ENCODE data around the gene ALDH3B1.

The ALDH3B1 gene

DNA sequence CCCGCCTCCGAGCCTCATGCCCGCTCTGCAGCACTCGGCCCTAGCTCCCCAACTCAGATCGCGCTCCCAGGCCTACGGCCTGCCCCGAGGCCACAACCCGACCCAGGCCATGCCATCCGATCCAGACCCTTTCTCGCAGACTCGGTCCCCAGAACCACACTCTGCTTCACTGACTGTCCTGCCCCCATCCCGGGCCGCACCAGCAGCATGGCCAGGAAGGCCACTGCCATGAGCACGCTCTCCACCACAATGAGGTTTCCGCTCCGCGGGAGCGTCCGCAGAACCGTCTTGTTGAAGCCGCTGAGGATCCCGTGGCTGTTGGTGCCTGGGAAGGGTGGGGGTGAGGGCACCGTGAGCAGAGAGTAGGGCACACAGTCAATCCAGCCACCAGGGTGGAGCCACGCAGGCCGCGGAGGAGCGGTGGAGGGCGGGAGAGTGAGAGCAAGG is 12.6 kb upstream of the ALDH3B1 start:
- DNase-seq (ENCODE audit: low read depth, low spot score) = no peak

DNA sequence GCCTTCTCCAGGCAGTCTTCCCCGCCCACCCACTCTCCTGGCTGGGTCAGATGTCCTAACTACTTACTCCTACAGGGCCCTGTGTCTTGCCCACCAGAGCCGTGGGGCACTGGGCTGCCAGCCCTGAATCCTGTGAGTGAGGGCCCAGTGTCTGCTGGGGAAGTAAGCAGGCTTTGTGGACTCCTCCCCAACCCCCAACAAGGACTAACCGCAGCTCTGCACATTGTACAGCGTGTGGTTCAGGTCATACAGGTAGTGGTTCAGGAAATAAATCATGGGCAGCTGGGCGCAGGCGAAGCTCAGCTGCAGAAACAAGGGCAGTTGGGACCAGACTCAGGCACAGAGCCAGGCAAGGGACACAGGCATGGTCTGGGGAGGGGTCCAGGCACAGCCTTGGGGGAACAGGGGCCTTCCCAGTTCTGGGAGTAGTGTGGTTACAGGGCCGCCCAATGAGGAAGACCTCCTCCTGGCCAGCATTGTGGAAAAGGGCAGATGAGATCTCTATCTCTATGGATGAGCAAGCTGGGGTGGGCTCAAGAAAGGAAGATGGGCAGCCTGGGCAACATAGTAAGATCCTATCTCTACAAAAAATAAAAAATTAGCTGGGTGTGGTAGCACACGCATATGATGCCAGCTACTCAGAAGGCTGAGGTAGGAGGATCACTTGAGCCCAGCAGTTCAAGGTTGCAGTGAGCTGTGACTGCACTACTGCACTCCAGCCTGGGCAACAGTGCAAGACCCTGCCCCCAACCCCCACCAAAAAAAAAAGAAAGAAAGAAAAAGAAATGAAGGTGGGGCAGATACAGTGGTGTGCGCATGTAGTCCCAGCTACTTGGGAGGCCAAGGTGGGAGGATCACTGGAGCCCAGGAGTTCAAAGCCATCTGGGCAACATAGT is 11.7 kb upstream of the ALDH3B1 start:
- DNase-seq (ENCODE audit: low read depth, low spot score) = no peak

DNA sequence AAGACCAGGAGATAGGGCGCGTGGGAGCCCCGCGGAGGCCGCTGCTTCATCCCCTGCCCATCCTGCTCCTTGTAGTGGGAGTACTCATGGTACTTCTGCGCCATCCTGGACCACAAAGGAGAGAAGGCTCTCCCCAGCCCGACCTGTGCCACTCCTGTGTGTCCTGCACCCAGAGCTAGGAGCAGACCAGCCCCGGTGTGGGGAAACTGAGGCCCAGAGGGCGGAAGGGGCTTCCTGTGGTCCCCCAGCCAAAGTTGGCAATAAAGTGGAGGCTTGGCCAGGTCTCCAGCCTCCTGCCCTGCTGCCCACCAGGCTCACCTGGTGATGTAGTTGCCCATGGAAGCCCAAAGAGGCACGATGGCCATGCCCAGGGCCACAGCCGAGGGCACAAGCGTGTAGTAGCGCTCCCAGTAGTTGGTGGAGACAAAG is 10.9 kb upstream of the ALDH3B1 start:
- DNase-seq (ENCODE audit: low read depth, low spot score) = no peak

DNA sequence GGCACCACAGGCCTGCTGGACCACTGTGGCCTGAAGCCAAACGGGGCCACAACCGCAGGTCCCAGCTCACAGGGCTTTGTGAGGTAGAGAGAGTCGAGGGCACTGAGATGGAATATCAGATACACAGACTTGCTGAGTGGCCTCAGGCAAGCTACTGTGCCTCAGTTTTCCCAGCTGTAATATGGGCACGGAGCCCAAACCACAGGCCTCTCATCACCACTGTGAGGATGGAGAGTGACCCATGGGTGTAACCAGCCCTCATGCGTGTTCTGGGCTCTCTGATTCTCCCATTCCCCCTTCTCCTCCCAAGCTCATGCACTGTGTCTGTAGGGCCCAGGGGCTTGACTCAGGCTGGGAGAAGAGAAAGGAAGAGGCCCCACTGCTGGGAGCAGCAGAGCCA is 10.4 kb upstream of the ALDH3B1 start:
- no peak for DNase-seq (ENCODE audit: low read depth, low spot score)

DNA sequence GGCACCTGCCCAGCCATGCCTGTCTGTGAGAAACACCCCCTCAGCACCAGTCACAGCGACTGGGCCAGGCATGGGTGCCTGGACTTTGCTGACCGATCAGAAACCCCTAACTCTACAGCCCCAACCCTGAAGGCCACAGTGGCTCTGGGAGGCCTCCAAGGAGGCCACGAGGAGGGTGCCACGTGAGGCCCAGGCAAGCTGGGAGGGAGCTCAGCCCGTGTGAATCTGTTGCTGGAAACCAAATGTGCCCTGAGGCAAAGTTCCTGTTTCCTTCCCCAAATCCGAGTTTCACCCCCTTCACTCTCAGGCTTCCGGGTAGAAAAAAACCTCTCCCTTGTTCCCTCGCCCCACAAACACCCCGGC is 7.6 kb upstream of the ALDH3B1 start:
- no peak for DNase-seq (ENCODE audit: low read depth, low spot score)

DNA sequence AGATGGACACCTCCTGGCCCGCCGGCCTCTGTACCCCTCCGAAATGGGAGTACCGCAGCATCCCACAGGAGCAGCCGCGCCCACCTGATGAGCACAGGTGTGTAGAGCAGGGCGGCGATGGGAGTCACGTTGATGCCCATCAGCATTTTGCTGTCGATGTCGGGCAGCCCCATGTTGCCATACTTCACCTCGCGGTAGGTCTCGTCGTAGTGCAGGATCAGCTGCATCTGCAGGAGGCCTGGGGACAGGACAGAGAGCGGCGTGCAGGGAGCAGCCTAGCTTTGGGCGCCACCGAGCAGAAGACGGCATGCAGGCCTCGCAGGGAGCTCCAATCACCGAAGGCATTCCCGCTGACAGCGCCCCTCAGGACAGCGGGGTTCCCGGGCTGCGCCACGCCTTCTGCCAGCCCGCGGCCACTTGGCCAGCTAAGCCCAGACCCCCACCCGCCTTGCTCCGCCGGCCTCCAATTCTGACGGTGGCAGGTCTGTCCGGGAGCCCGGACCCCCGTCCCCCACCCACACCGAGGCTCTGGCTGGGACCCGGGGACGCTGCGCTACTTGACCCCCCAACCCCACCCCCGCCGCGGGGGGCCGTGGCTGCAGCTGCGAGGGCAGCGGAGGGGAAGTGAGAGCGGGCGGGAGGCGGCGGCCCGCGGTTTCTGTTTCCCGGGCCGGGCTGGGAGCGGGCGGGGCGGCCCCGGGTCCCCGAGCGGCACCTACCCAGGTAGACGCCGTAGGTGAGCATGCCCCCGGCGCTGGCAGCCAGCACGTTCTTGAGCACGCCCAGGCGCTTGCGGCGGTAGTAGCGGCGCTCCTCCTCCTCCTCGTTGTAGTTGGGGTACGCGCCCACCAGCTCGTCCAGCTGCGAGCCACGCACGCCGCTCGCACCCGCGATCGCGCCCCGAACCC is 6.9 kb upstream of the ALDH3B1 start:
- no peak for DNase-seq (ENCODE audit: low read depth, low spot score)

DNA sequence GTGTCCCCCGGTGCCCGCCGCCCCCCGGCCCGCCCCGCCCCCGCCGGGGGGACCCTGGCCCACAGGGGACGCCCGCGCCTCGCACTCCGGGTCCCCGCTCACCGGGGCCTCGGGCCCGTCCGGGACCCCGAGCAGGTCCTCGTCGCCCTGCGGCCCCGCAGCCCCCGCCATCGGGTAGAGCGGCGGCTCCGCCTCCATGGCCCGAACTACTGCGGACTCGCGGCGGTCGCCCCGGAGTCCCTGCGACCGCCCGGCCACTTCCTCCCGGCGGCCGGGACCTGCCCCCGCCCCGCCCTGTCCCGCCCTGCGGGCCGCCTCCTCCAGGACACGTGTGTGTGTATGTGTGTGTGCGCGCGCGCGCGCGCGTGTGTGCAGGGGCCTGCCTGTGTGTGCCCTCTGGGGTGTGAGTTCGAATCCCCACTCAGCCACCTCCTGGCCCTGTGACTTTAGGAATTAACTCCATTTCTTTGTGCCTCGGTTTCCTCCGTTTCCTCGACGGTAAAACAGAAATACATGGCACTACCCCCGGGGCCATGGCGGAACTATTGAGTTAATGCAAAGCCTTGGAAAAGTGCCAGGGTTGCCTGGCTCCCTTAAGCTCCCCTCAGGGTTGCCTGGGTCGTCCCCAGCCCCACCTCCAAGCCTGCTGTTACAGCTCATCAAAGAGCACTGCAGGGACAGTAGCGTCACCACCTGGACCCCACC is 6.1 kb upstream of the ALDH3B1 start, which contains the start of gene UNC93B1:
TSS of gene UNC93B1 (minus strand) at position 252 of the 705 bp plus-strand sequence. CDS start at position 198, 54 bp downstream.
- DNase-seq (ENCODE audit: low read depth, low spot score) = no peak

DNA sequence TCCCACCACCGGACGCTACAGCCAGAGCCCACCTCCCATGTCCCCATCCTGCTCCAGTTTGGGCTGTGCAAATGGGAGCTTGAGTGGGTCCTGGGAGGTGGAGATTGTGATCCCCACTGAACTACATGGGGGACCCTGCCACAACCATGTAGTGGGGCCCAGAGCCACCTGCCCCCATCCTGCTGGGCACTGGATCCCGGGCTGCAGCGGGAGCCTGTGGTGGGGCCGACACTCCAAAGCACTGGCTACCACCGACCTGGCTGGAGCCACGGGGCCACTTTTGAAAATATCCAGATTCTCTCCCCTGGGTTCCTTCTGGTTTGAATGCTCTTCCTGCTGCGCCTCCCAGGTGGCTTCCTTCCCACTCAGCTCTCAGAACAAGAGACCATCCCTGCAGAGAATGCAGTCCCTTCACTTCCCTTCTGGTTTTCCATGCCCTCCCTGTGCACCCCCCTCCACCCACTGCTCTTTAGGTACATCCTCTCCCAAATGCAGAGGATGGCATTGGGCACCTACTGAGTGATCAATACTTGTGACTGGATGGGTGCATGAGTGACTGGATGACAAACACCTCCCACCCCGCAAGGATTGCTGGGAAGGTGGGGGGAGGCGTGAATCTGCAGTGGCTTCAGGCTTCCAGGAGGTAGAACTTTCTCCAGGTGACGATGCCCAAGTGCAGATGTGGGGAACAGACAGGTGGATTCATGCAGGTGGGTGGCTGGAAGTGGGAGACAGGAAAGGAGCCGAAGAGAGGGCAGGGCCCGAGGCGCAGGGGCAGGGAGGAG is 5.4 kb upstream of the ALDH3B1 start:
- no peak for DNase-seq (ENCODE audit: low read depth, low spot score)

DNA sequence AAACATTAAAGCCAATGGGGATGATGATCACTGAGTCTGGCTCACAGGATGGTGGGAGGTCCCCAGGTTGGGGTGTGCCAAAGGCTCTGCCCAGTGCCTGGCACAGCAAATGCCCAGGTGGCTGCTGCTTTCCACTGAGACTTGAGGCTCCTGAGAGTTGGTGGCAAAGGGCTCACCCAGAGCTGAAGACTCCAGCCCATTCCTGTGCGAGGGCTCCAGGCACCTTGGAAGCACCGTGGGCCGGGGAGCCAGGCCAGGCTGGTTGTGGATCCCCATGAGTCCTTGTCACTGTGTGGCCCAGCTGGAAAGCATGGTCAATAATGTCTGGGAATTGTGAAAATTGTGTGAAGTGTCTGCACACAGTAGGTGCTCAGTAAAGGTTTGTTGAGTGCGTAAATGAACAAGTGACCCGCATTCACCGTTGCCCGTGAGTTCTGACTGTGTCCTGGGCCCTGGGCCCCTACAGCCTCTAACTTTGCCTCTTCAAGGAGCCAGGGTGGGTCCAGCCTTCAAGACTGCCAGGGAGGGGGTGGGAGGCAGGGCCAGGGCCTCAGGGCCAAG is 3.4 kb upstream of the ALDH3B1 start:
- DNase-seq (ENCODE audit: low read depth, low spot score) = no peak

DNA sequence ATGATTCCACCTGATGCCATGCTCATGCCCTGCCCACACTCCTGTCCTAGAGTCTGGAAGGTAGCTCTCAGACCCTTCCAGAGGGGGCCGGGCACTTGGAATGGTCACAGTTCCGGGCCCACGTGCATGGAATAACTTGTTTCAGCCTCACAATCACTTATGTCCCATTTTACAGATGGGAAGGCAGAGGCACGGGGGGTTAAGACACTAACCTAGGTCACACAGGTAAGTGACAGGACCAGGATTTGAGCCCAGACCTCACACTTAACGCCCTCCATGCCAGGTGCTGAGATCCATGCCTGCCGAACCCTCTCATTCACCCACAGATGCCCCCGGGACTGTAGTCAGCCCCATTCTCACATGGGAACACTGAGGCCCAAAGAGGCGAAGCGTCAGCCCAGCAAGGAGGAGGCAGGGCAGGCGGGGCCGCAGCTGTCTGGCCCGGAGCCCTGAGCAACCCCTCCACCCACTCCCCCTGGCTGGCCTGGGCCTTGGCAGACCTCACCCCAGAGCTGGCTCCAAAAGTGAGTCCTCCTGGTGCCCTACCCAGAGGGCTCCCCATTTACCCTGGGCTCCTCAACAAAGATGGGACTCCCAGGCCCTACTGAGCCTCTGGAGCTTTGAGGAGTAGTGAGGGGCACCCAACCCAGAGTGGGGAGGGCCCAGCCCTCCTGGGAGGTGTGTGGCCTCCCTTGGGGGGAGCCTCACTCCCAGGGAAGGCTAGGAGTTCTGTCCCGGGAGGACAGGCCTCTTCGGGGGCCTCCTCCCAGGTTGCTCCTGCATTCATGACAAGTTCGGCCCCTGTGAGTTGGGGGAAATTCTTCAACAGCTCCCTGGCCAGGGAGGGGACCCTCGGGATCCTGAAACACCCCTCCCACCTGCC is 2.4 kb upstream of the ALDH3B1 start:
- no peak for DNase-seq (ENCODE audit: low read depth, low spot score)

DNA sequence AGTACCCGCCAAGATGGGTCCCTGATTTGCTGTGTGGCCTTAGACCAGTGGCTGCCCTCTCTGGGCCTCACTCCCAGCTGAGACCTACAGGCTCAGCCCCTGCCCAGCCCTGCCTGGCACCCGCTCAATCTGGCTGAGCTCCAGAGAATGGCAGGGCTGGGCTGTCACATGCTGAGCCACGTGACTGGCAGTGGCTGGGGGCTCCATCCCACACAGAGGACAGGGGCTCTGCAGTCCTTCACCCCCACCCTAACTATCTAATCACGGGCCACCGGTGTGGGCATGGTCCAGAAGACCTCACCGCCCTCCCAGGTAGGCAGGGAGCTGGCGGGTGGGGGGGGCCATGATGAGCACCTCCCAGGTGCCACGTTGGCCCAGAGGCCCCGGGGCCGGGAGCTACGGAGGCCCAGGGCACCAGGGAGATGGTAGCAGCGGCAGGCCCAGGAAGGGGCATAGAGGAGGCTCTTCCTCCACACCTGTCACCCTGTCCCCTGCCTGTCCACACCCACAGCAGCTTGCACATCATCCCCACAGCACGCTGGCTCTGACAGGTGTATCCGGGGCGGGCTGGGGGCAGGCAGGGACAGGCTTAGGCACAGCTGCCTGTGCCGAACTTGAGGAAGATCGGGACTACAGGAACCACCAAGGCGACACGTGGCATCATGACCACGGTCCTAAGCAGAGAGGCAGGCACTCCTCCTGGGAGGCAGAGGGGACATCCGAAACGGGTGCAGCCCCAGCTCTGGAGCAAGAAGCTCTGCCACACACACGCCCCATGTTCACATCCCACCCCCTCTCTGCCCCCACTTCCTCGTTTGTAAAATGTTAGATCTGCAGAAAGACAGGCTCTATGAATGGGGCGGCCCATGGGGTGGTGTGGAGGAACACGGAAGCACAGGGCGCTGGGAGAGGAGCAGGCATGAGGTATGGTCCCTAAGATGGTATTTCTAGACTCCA is 1.5 kb upstream of the ALDH3B1 start:
- no peak for DNase-seq (ENCODE audit: low read depth, low spot score)

DNA sequence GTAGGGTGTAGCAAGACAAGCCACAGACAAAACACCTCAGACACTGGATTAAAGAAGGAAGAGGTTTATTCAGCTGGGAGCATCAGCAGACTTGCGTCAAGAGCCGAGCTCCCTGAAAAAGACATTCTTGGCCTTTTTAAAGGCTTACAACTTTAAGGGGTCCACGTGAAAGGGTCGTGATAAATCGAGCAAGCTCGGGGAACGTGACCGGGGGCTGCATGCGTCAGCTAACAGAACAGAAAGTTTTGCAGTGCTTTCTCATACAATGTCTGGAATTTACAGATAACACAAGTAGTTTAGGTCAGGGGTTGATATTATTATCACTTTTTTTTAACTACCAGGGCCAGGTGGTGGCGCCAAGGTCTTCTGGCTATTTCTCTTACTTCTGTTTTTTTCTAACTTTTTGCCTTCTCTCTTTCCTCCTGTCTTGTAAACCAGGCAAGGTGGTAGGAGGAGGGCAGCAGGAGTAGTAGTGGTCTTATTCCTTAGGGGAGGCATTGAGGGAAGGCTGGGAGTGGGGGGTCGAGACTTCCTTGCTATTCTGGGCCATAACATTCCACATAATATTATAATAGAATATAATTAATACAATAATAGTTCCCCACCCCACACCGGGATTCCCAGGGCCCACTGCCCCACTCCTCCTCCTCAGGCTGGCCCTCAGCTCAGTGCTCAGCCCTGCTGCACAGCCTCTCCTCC is 587 bp upstream of the ALDH3B1 start:
- DNase-seq (ENCODE audit: low read depth, low spot score) = no peak

DNA sequence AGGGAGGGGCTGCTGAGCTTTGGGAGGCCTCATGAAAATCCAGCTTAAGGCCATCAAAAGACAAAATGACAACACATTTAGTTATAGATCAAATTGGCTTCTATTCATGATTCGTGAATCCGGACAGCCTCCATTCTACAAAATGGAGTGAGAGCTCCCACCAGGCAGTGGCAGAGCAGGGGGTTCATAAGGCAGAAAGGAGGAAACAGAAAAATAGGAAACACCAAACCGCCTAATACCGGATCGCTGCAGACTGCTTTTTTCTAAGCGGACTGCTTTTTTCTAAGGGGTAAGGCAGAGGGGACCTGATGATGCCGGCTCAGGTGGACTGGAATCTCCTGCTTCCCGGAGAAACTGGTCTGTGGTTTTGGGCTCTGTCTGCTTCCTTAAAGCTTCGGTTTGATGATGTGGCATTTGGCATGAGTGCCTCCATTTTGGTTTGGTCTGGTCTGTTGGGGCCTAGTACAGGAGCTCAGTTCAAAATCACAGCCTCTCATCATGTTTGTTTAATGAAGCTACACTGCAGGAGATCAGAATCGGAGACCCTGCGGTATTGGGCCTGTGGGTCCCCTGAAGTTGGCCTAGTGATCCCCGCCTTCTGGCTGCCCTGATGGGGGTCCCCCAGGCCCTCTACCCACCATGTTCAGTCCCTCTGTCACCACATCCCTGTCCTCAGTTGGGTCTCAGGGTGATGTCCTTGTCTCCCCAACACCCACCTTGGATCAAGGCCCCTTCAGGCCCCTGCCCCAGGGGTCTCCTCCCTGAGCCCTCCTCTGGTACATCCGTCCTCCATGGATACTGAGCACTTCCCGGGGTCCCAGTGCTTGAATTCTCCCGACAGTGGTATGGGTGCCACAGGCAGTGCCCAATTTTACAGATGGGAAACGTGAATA is 1.2 kb downstream of the ALDH3B1 start:
- DNase-seq (ENCODE audit: low read depth, low spot score) = no peak

DNA sequence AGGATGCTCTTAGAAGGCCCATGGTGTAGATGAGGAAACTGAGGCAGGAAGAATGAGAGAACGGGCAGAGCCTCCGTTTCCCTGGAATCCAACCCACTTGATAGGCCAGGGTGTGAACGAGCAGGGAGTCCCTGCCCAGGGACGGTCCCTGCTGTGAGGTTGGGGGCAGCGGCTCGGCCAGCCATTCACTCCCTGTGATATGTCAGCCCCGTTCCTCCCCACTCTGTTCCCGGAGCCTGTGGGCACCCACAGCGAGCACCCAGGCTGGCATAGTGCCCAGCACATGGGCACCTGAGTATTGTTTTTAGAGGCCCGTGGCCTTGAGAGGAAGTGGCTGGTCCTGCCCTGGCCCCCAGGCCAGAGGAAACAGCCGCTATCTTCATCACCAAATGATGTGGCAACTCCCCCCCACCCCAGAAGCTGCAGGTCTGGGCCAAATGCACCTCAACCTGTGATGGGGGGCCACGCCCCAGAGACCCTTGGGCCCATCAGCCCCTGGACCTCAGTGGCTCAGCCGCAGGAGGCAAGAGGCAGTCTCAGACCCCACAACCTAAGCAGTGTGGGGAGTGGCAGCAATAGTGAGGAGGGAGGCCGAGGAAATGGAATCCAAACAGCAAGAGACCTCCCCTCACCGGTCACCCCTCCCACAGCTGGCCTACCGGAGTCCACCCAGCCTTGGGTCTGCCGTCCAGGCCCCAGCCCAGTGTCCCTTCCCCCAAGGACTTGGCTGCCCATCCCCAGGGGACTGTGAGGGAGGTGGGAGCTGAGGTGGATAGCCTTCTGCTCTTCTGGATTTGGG is 2.1 kb downstream of the ALDH3B1 start:
- no peak for DNase-seq (ENCODE audit: low read depth, low spot score)

DNA sequence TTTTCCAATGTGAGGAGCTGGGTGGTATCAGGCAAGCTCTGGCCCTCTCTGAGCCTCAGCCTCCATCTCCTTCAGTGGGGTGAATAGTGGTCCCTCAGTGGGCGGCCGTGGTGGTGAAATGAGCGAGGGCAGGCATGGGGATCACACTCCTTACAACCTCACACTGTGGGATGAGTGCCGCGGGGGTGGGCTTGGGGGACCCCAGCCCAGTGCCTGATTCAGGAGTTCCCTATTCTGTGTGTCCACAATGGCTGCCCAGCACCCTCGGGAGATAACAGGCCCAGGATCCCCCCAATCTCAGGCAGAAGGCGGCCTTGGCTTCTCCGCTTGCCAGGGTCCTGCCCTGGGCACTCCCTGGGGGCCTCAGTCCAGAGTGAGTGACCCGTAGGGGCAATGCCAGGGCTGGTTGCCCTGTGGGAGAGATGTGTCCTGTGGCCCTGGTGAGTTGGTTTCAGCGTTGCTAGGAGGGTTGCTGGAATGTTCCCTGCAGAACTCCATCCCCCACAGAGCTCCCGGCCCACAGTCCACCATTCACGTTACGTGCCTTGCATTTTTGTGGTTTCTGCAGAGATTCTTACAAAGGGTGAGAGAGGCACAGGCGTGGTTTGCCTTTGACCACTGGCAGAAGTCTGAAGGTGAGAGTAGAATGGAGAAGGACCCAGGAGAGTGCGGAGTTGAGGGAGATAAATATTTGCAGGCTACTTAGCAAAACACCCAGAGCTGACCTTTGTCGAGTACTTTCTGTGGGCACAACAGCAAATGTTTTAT is 2.9 kb downstream of the ALDH3B1 start:
- peak; percentile 79 for DNase-seq (ENCODE audit: low read depth, low spot score)

All from smooth muscle cell of the brain vasculature (primary cell).